Mammary epithelial cell (primary cell): ENCODE measurements around the gene ZNF613.

ENCODE experiments used
- EZH2 ChIP-seq: IDR thresholded peaks from 2 replicates; pipeline ENCODE4 v1.6.1; 2012; ENCODE audit warnings: low read length, inconsistent platforms, borderline replicate concordance
- TF ChIP-seq, protein P1 (sequence below), 2 donors: IDR thresholded peaks in 1 of 2; conservative IDR thresholded peaks in 1 of 2; 2 replicates each; pipeline ENCODE4 v1.5.1; 2011 to 2012; ENCODE audit warnings: inconsistent platforms in 2 of 2, low read length in 2 of 2, mild to moderate bottlenecking in 2 of 2, control low read depth in 1 of 2, low read depth in 1 of 2; ENCODE audit not compliant: insufficient read depth in 1 of 2; ENCODE audit errors: extremely low read depth in 1 of 2

DNA sequence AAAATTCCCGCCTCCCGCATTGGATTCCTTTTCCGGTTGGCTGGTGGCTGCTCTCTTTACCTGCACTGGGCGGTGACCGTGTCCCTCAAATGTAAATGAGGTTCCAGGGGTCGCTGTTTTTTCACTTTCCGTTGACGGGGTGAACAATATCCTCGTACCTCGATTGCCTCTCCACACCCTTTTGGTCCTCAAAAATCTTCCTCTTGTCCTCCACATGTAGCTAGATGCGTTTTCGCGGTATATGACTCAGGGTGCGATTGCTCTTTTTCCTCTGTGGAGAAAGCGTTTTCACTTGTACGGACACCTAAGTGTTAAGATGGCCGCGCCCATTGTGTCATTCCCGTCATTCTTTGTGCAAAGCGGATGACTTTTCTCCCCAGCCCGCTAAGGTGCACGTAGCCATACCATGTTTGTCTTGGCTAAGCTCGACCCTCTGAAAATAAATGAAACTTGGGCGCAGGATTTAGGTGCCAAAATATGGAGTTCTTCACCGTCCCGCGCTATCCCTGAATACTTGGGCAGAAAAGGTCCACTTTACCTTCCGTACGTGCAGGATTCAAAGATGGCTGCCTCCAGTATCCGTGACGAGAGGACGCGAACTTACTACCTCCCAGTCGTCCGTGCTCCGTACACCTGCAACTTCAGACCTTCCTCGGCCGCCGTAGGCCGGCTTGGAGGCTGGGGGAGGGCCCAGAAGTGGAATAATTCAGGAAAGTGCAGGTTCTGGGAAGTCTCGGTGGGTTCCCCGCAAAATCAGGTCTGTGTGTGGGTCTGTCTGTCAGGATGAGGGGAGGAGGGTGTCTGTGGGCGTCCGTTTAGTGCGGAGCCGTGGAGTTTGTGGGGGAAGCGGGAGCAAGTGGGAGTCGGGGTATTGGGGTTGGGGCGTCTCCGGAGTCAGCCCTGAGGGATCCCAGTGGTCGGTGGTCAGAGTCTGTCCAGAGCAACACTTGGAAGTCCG, at the start of gene ZNF613:
- TF ChIP-seq, protein P1, sequence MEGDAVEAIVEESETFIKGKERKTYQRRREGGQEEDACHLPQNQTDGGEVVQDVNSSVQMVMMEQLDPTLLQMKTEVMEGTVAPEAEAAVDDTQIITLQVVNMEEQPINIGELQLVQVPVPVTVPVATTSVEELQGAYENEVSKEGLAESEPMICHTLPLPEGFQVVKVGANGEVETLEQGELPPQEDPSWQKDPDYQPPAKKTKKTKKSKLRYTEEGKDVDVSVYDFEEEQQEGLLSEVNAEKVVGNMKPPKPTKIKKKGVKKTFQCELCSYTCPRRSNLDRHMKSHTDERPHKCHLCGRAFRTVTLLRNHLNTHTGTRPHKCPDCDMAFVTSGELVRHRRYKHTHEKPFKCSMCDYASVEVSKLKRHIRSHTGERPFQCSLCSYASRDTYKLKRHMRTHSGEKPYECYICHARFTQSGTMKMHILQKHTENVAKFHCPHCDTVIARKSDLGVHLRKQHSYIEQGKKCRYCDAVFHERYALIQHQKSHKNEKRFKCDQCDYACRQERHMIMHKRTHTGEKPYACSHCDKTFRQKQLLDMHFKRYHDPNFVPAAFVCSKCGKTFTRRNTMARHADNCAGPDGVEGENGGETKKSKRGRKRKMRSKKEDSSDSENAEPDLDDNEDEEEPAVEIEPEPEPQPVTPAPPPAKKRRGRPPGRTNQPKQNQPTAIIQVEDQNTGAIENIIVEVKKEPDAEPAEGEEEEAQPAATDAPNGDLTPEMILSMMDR (conservative IDR thresholded peaks at IDR 0.05 in 1 of 2, IDR thresholded peaks at IDR 0.05 in 1 of 2; ENCODE audit: extremely low read depth in 1 of 2, insufficient read depth in 1 of 2, low read depth in 1 of 2, low read length in 2 of 2) = peak in 1 of 2 donors; percentile 41
- TF ChIP-seq EZH2 = no peak
